HCT116 (cell line): ENCODE data around the gene LRRN1. TPM values are rescaled to one million over a fixed set of nuclear protein-coding genes. Genes with fewer than 3 reads are reported as not detected.

Experiments used
- ATAC-seq: fragments of 200-7000 bp; cut with Tn5 transposase; 2 replicates; pipeline ENCODE4 v1.9.1; 2020; ENCODE audit warnings: mild to moderate bottlenecking, moderate library complexity
- BruUV-seq: library from RNA; stranded (reverse); fragments of 400-500 nt; replicated peaks from 2 replicates; lab custom pipeline; 2021; lab: Mats Ljungman, UMichigan
- CTCF ChIA-PET: fragments of 300-600 bp; sonication (Branson Sonifier 250); formaldehyde crosslinking; loops from one replicate; lab custom pipeline; 2021; ENCODE audit warnings: antibody characterized with exemption; lab: Charles Lee
- POLR2A ChIA-PET: fragments of 300-600, 350-600 bp; sonication (Branson Sonifier 250); formaldehyde crosslinking; loops from one replicate; lab custom pipeline; 2021; ENCODE audit warnings: antibody characterized with exemption; lab: Charles Lee
- RAD21 ChIA-PET, 2 experiments: fragments of 300-600 bp; sonication (Branson Sonifier 250); formaldehyde crosslinking; loops; one replicate each; lab custom pipeline; 2023; ENCODE audit warnings: low total read pairs in 2 of 2; ENCODE audit not compliant: uncharacterized antibody in 2 of 2, unreplicated experiment in 2 of 2, low non-redundant PET in 1 of 2; lab: Charles Lee
- DNase-seq: peaks from one replicate; pipeline ENCODE4 v3.0.0-alpha.2; 2010; ENCODE audit warnings: low read depth, low spot score
- H2AFZ ChIP-seq: fragments of 200-600 bp; shearing (Covaris generic), sonication (generic); 2 replicates; pipeline ENCODE4 v1.6.1; 2017; ENCODE audit warnings: low read depth, mixed run types, mixed read lengths, antibody characterized with exemption, low read length; ENCODE audit not compliant: poor library complexity, severe bottlenecking
- H3K27ac ChIP-seq: 2 replicates; pipeline ENCODE4 v1.5.1; 2012; ENCODE audit warnings: low read depth, low read length
- H3K27me3 ChIP-seq: fragments of 200-600 bp; sonication (generic); 2 replicates; pipeline ENCODE4 v1.6.1; 2016; ENCODE audit warnings: mixed run types, low read length, mixed read lengths; ENCODE audit not compliant: insufficient read depth
- H3K36me3 ChIP-seq, 2 experiments: fragments of 200-500 bp in 1 of 2; fragments of 200-600 bp in 1 of 2; sonication (Bioruptor generic) in 1 of 2; sonication (generic) in 1 of 2; 2 replicates each; pipeline versions ENCODE4 v1.5.1 to v1.6.1; 2014 to 2016; ENCODE audit warnings: low read length in 2 of 2, inconsistent platforms in 1 of 2, mixed read lengths in 1 of 2, mixed run types in 1 of 2; ENCODE audit not compliant: insufficient read depth in 2 of 2, control insufficient read depth in 1 of 2
- H3K4me1 ChIP-seq, 2 experiments: fragments of 200-600 bp in 1 of 2; sonication (generic) in 1 of 2; 2 replicates each; pipeline versions ENCODE4 v1.5.1 to v1.6.1; 2012 to 2017; ENCODE audit warnings: low read length in 2 of 2, inconsistent platforms in 1 of 2, mild to moderate bottlenecking in 1 of 2, mixed read lengths in 1 of 2, mixed run types in 1 of 2, moderate library complexity in 1 of 2; ENCODE audit not compliant: insufficient read depth in 2 of 2, control insufficient read depth in 1 of 2
- H3K4me2 ChIP-seq: fragments of 200-600 bp; sonication (generic); 2 replicates; pipeline ENCODE4 v1.6.1; 2017; ENCODE audit warnings: mixed run types, low read length, mixed read lengths
- H3K4me3 ChIP-seq, 2 experiments: fragments of 200-600 bp in 1 of 2; sonication (generic) in 1 of 2; replicated peaks in 1 of 2; 2 replicates each; pipeline ENCODE4 v1.5.1; 2011 to 2016; ENCODE audit warnings: low read length in 2 of 2, control low read depth in 1 of 2, low read depth in 1 of 2, mild to moderate bottlenecking in 1 of 2, mixed read lengths in 1 of 2, mixed run types in 1 of 2
- H3K79me2 ChIP-seq: fragments of 200-600 bp; sonication (generic); 2 replicates; pipeline ENCODE4 v1.6.1; 2017; ENCODE audit warnings: mild to moderate bottlenecking, mixed run types, low read length, moderate library complexity, mixed read lengths; ENCODE audit not compliant: insufficient read depth
- H3K9ac ChIP-seq: fragments of 200-600 bp; sonication (generic); 2 replicates; pipeline ENCODE4 v1.6.1; 2016; ENCODE audit warnings: low read length, mixed read lengths
- H3K9me2 ChIP-seq: fragments of 200-600 bp; sonication (generic), shearing (Covaris generic); 2 replicates; pipeline ENCODE4 v1.6.1; 2017; ENCODE audit warnings: mixed run types, mild to moderate bottlenecking, moderate library complexity; ENCODE audit not compliant: insufficient read depth
- H3K9me3 ChIP-seq, 2 experiments: fragments of 200-500 bp in 1 of 2; fragments of 200-600 bp in 1 of 2; sonication (Bioruptor generic) in 1 of 2; sonication (generic) in 1 of 2; 2 replicates each; pipeline ENCODE4 v1.6.1; 2014 to 2017; ENCODE audit warnings: low read length in 2 of 2, mixed read lengths in 2 of 2, inconsistent platforms in 1 of 2, low read depth in 1 of 2, mild to moderate bottlenecking in 1 of 2, mixed run types in 1 of 2, moderate library complexity in 1 of 2; ENCODE audit not compliant: control insufficient read depth in 1 of 2, insufficient read depth in 1 of 2
- H4K20me1 ChIP-seq: fragments of 200-600 bp; sonication (generic), shearing (Covaris generic); 2 replicates; pipeline ENCODE4 v1.6.1; 2017; ENCODE audit warnings: mixed run types, mild to moderate bottlenecking, moderate library complexity; ENCODE audit not compliant: insufficient read depth
- ATF3 ChIP-seq: IDR thresholded peaks from 2 replicates; pipeline ENCODE4 v1.6.1; 2012
- CBX3 ChIP-seq: IDR thresholded peaks from 2 replicates; pipeline ENCODE4 v1.6.1; 2012; ENCODE audit warnings: low read depth
- CEBPB ChIP-seq: IDR thresholded peaks from 2 replicates; pipeline ENCODE4 v1.6.1; 2012; ENCODE audit warnings: low read depth
- CTCF ChIP-seq, 3 experiments: fragments of 200-600 bp in 1 of 3; sonication (generic) in 1 of 3; IDR thresholded peaks in 2 of 3; conservative IDR thresholded peaks in 1 of 3; 2 replicates each; pipeline ENCODE4 v1.5.1; 2012 to 2017; ENCODE audit warnings: low read depth in 2 of 3, low read length in 2 of 3, antibody characterized with exemption in 1 of 3, borderline replicate concordance in 1 of 3, control low read depth in 1 of 3, mild to moderate bottlenecking in 1 of 3, mixed read lengths in 1 of 3, mixed run types in 1 of 3, moderate library complexity in 1 of 3; ENCODE audit not compliant: insufficient read depth in 1 of 3
- EZH2 ChIP-seq: fragments of 200-600 bp; sonication (generic); IDR thresholded peaks from 2 replicates; pipeline ENCODE4 v1.6.1; 2017; ENCODE audit warnings: antibody characterized with exemption, mixed run types
- EZH2phosphoT487 ChIP-seq: fragments of 200-600 bp; IDR thresholded peaks from 2 replicates; pipeline ENCODE4 v1.6.1; 2018; ENCODE audit warnings: antibody characterized with exemption, borderline replicate concordance
- JUND ChIP-seq: IDR thresholded peaks from 2 replicates; pipeline ENCODE4 v1.6.1; 2012
- MAX ChIP-seq: IDR thresholded peaks from 2 replicates; pipeline ENCODE4 v1.6.1; 2012
- RAD21 ChIP-seq: IDR thresholded peaks from 2 replicates; pipeline ENCODE4 v1.6.1; 2012; ENCODE audit warnings: low read depth, mild to moderate bottlenecking
- SIN3A ChIP-seq: IDR thresholded peaks from 2 replicates; pipeline ENCODE4 v1.6.1; 2012; ENCODE audit warnings: low read depth
- SP1 ChIP-seq: IDR thresholded peaks from 2 replicates; pipeline ENCODE4 v1.6.1; 2012; ENCODE audit warnings: low read depth
- TCF7L2 ChIP-seq: IDR thresholded peaks from 2 replicates; pipeline ENCODE4 v1.7.0; 2011; ENCODE audit warnings: borderline replicate concordance, inconsistent platforms; ENCODE audit not compliant: insufficient read depth, insufficient read length; ENCODE audit errors: extremely low read depth
- YY1 ChIP-seq: IDR thresholded peaks from 2 replicates; pipeline ENCODE4 v1.6.1; 2011; ENCODE audit warnings: low read length, low read depth, moderate library complexity, mild to moderate bottlenecking; ENCODE audit not compliant: insufficient replicate concordance; ENCODE audit errors: extremely low read depth
- ZBTB33 ChIP-seq: IDR thresholded peaks from 2 replicates; pipeline ENCODE4 v1.6.1; 2011; ENCODE audit warnings: mild to moderate bottlenecking, low read length, moderate library complexity; ENCODE audit not compliant: insufficient replicate concordance; ENCODE audit errors: extremely low read depth
- intact Hi-C: fragments of 100-400 bp; cut with micrococcal nuclease; formaldehyde crosslinking; loops from 2 replicates; pipeline ENCODE4 v1.10.0; 2022
- total RNA-seq: library from RNA; stranded (reverse); gene quantifications from one replicate; pipeline ENCODE4 v1.2.1, GENCODE V29; 2021; ENCODE audit not compliant: unreplicated experiment

LRRN1 gene
- total RNA-seq, 1 experiment from 2014 or later, result 0.10 TPM

- no peaks in the 10 kb centered on the region for H3K36me3 ChIP-seq
- no TSS peak for BruUV-seq
- ChIA-PET CTCF (no interaction called here), RAD21 (no interaction called here), POLR2A (no interaction called here)
- H3K9me2 ChIP-seq, result no peaks in the 10 kb centered on the region
- no peak overlapping the region for H2AFZ ChIP-seq
- no peaks in the 10 kb centered on the region for H3K4me1 ChIP-seq
- H3K4me3 ChIP-seq, result no peak overlapping the region
- intact Hi-C loops, result no loop called here
- no peaks in the 10 kb centered on the region for H3K79me2 ChIP-seq
- no peak overlapping the region for H3K9ac ChIP-seq
- peaks cover 0 to 19% of the 10 kb centered on the region in 2 experiments; a peak in 2 of 4 replicates for H3K9me3 ChIP-seq
- no peak overlapping the region for H3K4me2 ChIP-seq
- H3K27ac ChIP-seq, result no peak overlapping the region
- DNase-seq, result no peak
- no peak for ATAC-seq
- TF ChIP-seq YY1 (no peak), TCF7L2 (no peak), EZH2 (no peak), SP1 (no peak), ATF3 (no peak), RAD21 (no peak), ZBTB33 (no peak), JUND (no peak), CBX3 (no peak), MAX (no peak), CEBPB (no peak), EZH2phosphoT487 (no peak), SIN3A (no peak), CTCF (IDR thresholded peaks at IDR 0.05 in 2 of 3, conservative IDR thresholded peaks at IDR 0.05 in 1 of 3; ENCODE audit: borderline replicate concordance in 1 of 3, insufficient read depth in 1 of 3, low read depth in 2 of 3, low read length in 2 of 3) (no peak)
- H4K20me1 ChIP-seq, result no peaks in the 10 kb centered on the region
- no peaks in the 10 kb centered on the region for H3K27me3 ChIP-seq
These were observed 76.3 kb downstream of the LRRN1 start for GRCh38 chr3:3875491-3875890.
